GM19395 (cell line): Measurements from ENCODE around the gene ST3GAL3.

Experiments
- ATAC-seq: cut with Tn5 transposase; IDR thresholded peaks from one replicate; pipeline ENCODE4 v1.9.1; 2021; ENCODE audit warnings: mild to moderate bottlenecking, moderate library complexity; ENCODE audit not compliant: unreplicated experiment

ST3GAL3 gene

GRCh38 chr1:43783671-43784205 is 76.4 kb downstream of the ST3GAL3 start:
- no peak for ATAC-seq

DNA sequence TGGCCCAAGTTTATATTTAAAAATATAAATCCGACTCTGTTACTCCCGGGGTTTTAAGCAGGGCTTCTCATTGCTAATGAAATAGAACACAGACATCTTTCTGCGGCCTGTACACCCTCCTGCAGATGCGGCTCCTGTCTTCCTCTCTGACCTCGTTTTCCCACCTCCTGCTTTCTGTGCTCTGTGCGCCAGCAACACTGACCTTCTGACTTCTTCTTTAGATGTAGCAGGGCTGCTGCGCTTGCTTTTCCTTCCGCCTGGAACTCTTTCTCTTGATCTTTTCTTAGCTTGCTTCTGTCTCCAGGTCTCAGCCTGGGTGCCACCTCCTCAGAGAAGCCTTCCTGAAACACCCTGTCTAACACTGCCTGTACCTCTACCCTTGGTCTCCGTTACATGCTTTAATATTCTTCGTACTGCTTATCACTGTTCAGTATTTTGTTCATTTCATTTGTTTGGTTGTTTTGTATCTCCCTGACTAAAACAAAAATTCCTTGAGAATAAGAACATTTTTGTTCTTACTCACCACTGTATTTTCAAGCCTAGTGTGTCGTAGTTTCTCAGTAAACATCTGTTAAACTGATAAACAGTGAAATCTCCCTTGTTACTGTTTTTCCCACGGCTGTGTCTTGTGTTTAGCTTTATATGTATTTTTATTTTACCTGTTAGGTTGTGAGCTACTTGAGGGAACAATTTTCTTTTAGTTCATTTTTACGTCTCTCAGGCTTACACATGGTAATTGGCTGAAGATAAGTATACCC is 79.0 kb downstream of the ST3GAL3 start:
- no peak for ATAC-seq

DNA sequence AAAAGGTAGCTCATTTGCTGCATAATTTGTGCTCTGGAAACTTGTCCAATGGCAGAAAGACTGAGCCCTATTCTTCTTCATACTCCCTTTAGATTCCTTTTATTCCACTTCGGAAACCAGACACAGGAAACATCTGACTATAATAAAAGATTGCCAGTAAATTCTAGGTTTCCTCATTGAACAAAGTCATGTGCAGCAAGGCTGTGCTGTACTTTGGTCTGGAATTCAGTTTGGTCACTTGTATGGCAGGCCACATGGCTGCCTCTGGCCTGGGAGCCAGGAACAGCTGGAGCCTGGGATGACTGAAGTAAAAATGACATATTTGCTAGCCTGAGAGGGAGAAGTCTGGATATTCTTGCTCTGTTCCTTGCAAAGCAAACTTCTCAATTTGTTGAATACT is 79.6 kb downstream of the ST3GAL3 start:
- no peak for ATAC-seq

DNA sequence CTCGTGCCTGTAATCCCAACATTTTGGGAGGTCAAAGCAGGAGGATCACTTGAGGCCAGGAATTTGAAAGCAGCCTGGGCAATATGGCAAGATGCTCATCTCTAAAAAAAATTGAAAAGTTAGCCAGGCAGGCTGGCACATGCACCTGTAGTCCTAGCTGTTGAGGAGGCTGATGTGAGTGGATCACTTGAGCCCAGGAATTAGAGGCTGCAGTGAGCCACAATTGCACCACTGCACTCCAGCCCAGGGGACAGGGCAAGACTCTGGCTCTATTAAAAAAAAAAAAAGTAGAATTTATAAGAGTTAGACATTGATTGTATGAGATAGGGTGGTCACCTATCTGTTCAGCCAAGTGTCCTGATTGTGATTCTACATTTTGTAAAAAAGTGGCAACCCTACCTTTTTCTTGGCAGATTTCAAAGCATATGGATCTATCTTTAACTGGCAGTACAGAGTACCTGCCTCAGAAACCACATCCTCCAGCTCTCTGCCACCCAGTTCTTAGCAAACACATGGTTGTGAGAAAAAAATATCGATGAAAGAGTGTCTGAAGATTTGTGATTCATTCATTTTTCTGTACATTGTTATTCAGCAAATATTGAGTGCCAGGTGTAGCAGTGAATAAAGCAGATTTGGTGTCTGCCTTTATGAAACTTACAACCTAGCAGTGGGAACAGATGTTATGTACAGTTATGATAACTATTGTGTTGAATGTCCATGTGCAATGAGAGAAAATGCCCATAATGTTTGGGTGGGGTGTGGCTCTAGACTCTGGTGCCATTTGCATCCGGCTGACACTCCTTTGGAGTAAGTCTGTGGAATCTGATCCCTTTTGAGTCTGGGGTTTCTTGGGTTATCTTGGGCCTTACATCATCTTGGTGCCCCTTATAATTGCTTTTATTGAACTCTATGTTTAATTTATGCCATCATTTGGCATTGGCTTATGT is 82.5 kb downstream of the ST3GAL3 start:
- no peak for ATAC-seq

DNA sequence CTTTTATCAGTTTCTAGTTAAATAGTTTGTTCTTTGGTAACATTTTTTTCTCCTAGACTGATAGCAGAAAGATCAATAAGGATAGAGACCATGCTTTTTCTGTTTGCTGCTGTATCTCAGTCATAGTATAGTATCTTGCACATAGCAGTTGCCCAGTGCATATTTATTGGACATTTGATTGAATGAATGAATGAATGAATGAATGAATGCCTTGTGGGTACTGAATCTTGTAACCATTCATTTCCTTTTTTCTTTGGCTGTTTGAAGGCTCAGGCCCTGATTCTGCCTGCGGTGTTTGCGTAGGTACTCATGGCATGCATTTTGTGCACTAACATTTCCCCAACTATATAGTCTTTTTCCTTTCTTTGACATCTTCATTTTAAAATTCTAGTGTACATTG is 83.9 kb downstream of the ST3GAL3 start:
- no peak for ATAC-seq

GRCh38 chr1:43796111-43796581 is 88.8 kb downstream of the ST3GAL3 start:
- no peak for ATAC-seq

DNA sequence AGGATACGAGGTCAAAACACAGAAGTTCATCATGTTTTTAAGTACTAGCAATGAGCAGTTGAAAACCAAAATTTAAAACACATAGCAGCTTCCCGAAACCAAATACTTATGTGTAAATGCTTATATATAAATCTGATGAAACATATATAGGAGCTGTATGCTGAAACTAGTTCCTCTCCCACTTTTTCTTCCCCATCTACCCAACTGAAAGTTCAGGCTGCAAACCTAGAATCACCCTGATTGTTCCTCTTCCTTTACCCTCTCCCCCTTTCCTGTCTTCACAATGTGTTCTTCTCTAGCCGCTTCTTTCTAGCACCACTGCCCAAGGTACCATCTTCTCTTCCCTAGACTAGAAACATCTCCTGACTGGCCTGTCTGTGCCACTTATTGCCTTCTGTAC is 90.6 kb downstream of the ST3GAL3 start:
- ATAC-seq: no peak

DNA sequence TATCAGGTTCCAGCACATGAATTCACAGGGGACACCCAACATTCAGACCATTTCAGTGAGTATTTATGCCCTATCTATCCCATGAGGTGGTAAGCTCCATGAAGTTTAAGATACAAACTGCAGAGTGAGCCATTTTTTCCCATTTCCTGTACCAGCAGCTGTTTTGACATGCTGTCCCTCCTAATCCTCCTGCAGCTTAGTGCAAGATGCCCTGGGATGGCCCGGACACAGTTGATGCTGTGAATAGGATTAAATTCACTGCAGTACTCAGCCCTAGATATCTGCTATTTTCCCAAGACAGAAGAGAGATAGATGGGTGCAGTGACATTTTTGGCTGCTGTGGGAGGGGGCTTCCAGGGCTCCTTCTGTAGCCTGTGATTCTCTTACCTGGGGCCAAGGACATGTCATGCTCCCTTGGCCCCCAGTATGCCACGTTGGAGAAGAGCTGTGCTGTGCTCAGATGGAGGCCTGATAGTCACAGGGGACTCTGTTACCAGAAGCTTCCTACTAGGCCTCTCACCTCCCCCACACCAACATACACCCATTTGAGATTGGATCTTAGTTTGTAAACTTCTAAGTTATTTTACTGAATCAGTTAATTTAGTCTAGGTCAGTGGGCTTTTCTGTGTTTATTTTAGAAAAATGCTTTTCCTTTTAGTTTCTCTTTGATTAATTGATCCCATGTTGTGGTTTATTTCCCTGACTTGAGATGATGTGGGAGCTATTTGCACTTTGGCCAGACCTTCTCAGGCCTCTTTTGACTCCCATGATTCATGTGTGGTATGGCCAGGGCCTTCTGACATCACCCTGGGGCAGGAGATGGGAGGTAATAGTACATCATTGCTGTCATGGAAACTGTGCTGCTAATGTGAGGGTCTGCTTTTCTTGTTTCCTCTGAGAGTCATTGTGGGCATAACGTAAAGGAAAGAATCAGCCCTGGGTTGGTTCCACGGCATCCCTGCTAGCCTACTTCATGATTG is 92.6 kb downstream of the ST3GAL3 start:
- ATAC-seq: no peak

GRCh38 chr1:43800771-43801170 is 93.4 kb downstream of the ST3GAL3 start:
- no peak for ATAC-seq

- ATAC-seq: no peak
Observed at GRCh38 chr1:43801203-43801602, 93.9 kb downstream of the ST3GAL3 start.

DNA sequence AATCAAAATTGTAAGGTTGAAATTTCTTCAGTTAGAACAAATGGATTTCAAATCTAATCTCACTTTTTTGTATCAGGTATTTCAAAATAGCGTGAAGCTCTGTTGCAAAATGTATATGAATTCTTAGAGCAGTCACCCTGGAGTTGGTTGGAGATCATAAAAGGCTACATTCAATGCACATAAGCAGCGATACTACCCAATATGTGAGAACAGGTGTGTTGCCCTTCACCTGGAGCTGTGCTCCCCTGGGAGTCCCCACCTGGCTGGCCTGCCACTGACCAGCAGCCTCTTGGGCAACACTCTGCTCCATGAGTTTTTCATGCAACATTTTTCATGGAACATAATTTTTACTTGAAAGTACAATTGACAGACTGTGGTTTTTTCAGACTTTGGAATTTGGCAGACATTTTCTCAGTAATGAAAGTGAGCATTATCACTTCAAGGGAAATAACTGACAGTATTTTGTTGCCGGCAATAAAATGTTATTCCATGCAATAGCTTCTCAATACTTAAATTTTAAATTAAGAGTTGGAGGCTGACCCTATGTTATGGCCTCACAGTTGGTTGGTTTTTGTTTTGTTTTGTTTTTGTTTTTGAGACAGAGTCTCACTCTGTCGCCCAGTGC is 95.1 kb downstream of the ST3GAL3 start:
- no peak for ATAC-seq

DNA sequence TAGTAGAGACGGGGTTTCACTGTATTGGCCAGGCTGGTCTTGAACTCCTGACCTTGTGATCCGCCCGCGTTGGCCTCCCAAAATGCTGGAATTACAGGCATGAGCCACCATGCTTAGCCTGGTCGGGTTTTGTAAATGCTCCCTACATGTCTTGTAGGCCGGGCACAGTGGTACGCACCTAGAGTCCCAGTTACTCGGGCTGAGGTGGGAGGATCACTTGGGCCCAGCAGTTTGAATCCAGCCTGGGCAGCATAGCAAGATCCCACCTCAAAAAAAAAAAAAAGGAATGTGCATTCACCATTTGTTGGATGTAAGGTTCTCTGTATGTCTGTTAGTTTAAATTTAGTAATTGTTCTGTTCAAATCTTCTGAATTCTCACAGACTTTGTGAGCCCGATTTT is 95.8 kb downstream of the ST3GAL3 start:
- no peak for ATAC-seq

DNA sequence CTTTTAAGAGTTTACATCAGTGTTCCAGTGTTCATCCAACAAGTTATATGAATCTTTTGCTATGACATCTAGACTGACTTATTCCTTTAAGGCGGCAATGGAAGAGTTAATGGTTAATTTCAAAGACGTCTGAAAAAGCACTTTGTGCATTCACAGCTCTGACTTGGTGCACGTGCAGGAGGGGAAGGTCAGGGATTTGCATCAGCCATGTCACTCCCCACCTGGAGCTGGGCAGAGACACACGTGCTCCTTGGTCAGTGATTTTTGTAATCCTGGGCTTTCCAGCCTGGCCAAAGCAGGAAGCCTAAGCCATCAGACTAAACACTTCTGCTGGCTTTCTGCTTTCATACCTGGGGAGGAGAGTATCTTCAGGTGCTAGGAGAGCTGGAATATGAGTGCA is 96.3 kb downstream of the ST3GAL3 start:
- no peak for ATAC-seq

DNA sequence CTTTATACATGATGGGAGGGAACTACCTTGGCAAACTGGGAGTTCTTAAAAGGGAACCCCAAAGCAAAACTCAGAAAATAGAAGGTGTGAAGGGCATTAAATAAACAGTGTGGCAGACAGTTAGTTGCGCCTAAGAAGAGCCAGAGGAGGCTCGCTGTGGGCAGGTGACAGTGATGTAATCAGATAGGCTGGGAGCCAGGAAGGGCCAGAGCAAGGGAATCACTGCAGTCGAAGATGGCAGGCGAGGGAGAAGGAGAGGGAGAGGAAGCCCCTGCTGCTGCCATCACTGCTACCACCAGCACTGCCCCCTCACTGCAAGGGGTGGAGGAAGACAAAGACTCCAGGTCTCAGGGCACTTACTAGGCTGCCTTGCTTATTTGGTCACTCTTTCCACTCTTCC is 97.2 kb downstream of the ST3GAL3 start:
- ATAC-seq: no peak

DNA sequence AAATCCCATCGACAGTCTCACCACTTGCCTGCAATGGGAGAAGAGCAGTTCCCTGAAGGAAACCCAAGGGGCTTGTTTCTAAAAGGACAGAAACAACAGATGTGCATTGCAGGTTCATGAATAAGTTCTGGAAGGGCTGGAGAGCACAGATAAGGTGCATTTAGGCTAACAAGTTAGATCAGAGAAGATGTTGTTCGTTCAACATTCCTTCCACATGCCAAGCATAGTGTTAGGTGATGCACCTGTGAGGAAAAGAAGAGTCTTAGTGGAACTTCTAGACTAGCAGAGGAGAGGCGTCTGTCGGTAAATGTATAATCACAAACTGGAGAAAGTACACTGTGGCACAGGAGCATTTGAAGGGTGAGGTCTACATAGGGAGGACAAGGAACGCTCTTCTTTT is 98.0 kb downstream of the ST3GAL3 start:
- no peak for ATAC-seq

- ATAC-seq: no peak
Observed at GRCh38 chr1:43806183-43806582, 98.8 kb downstream of the ST3GAL3 start.

DNA sequence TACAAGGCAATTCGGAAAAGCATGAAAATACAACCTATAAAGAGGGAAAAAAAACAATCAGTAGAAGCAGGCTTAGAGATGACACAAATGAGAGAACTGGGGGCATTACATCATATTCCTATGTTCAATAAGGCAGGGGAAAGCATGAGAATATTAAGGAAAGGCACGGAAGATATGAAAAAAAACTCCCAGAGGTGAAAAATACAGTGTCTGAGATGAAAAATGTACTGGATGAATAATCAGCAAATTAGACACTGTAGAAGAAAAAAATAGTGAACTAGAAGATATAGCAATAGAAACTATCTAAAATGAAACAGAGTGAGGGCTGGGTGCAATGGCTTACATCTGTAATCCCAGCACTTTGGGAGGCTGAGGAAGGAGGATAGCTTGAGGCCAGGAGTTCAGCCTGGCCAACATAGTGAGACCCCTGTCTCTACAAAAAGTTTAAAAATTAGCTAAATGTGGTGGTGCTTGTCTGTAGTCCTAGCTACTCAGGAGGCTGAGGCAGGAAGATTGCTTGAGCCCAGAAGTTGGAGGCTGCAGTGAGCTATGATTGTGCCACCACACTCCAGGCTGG is 101.8 kb downstream of the ST3GAL3 start:
- ATAC-seq: no peak

DNA sequence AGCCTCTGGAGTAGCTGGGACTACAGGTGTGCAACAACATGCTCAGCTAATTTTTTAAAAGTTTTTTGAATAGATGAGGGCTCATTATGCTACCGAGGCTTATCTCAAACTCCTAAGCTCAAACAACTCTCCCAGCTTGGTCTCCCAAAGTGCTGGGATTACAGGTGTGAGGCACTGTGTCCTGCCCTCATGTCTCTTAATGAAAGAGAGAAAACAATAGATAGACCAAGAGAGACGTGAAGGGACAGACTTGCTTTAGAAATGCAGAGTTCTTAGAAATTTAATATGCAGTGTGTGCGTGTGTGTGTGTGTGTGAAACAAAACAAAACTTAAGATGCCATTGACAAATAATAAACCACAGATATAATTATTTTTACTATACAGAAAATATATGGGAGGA is 105.2 kb downstream of the ST3GAL3 start:
- ATAC-seq: no peak

DNA sequence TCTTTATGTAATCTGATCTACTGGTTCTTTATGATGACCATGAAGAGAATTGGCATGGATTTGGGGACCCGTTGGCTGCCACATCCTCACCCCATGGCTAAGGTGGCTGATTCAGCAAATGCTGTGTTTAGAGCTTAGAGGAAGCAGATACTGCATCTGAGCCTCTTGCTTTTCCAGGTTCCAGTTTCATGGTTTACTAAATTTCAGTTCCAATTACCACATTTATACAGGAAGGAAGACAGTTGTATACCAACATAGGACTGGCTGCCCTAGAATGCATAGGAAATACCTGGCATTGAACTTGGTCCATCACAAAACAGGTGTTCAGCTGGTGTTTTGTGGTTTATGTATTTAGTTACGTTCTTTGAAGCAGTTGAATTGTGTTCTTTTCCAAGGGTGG is 107.1 kb downstream of the ST3GAL3 start:
- no peak for ATAC-seq
